Heart right ventricle (tissue), 16 donors: ENCODE results near the gene ZNF654. TPM values are rescaled to one million over a fixed set of nuclear protein-coding genes. Genes with fewer than 3 reads are reported as not detected.
A peak's percentile ranks its signal among the peaks of the same experiment; 100 is the strongest.

Source experiments
- ATAC-seq, 8 donors: fragments of 200-7000 bp; cut with Tn5 transposase; one replicate each; pipeline ENCODE4 v1.9.1; 2020; ENCODE audit warnings: mild to moderate bottlenecking in 8 of 8, moderate library complexity in 8 of 8, moderate number of reproducible peaks in 1 of 8
- DNase-seq, 2 donors: peaks; one replicate each; pipeline ENCODE4 v3.0.0-alpha.2; 2020
- H3K27ac ChIP-seq, 10 donors: fragments of 200-600 bp; sonication (generic) in 2 of 10; one replicate each; pipeline versions ENCODE4 v1.5.0 to v1.8.0; 2020 to 2022; ENCODE audit warnings: mild to moderate bottlenecking in 3 of 10
- H3K27me3 ChIP-seq, 7 donors: fragments of 200-600 bp; one replicate each; pipeline ENCODE4 v1.8.0; 2021 to 2022; ENCODE audit warnings: mild to moderate bottlenecking in 2 of 7
- H3K36me3 ChIP-seq, 9 donors: fragments of 200-600 bp; sonication (generic) in 1 of 9; one replicate each; pipeline versions ENCODE4 v1.5.0 to v1.8.0; 2020 to 2022; ENCODE audit warnings: mild to moderate bottlenecking in 2 of 9
- H3K4me1 ChIP-seq, 9 donors: fragments of 200-600 bp; sonication (generic) in 1 of 9; one replicate each; pipeline versions ENCODE4 v1.5.0 to v1.8.0; 2020 to 2022; ENCODE audit warnings: mild to moderate bottlenecking in 4 of 9
- H3K4me3 ChIP-seq, 10 donors: fragments of 200-600 bp; sonication (generic) in 2 of 10; one replicate each; pipeline versions ENCODE4 v1.5.0 to v1.8.0; 2020 to 2022; ENCODE audit warnings: mild to moderate bottlenecking in 7 of 10, moderate library complexity in 2 of 10
- H3K9me3 ChIP-seq, 11 donors: fragments of 200-600 bp in 10 of 11; sonication (generic) in 2 of 11; one replicate each; pipeline versions ENCODE4 v1.5.0 to v1.8.0; 2013 to 2022; ENCODE audit warnings: mild to moderate bottlenecking in 2 of 11, control low read depth in 1 of 11, moderate library complexity in 1 of 11
- WGBS, 2 donors: extraction: QIAGEN DNeasy Blood & Tissue Kit; methylation state at CpG; one replicate each; pipeline ENCODE4 v1.1.7; 2013; ENCODE audit warnings: inconsistent platforms in 1 of 2; 5-methylcytosine and 5-hydroxymethylcytosine counted together
- intact Hi-C, 10 donors: fragments of 100-400 bp; cut with DNase I; formaldehyde crosslinking; loops; one replicate each; pipeline versions ENCODE4 v1.11.1 to v1.14.2; 2022
- polyA plus RNA-seq, 2 donors: library from polyadenylated mRNA; stranded (reverse); fragments of 200-250 nt; gene quantifications; one replicate each; pipeline ENCODE4 v1.2.3, GENCODE V29; 2013
- total RNA-seq, 10 donors: library from RNA; stranded (reverse); fragmentation: NEBNext Ultra II Directional in 3 of 10; extraction: Animal tissue kit (Norgen Biotek cat#: 25700) in 3 of 10; gene quantifications; one replicate each; pipeline versions ENCODE4 v1.2.1 to v1.2.4, GENCODE V29; 2021 to 2023
- TF ChIP-seq, protein P1 (sequence below), 9 donors: fragments of 200-600 bp; sonication (generic) in 2 of 9; IDR thresholded peaks; one replicate each; pipeline versions ENCODE4 v1.5.0 to v1.8.0; 2021 to 2022; ENCODE audit warnings: antibody characterized with exemption in 9 of 9, mild to moderate bottlenecking in 5 of 9, moderate library complexity in 1 of 9
- donor health status: Arrhythmogenic right ventricular cardiomyopathy.
- donor health status: ischemic (EF 13 %, LVEDD 7.1; RV severe dilation, severe dysfunction).
- donor health status: healthy with polysubstance abuse.
- donor health status: DM: no; HTN: yes; CAD: no.
- donor health status: DM: no; HTN: no; CAD: no.
- donor health status: ischemic (EF 25% LVEDD 6.9; RV normal size, moderate dysfunction).
- donor health status: ischemic (EF 25% LVEDD 5.7; RV mildly dilated, moderate dysfunction).
- donor health status: healthy.
- donor health status: DM: yes; HTN: yes; CAD: no.
- donor health status: Ischemic cardiomyopathy.
- donor health status: ischemic (EF 35%, LVEDD 5.7; RV mildly dilated, moderate dysfunction).
- donor health status: nonischemic (EF 11% LVEDD 7.7; RV severe dilation, severe dysfunction).
- donor health status: DM: yes; HTN: yes; CAD: no.
- donor health status: PGD.
- donor health status: ischemic (EF 29% LVEDD 5.4; RV normal size, mild dysfunction).
- donor health status: nonischemic (EF 23%, LVEDD 6.1; RV moderate dilation, normal function).

Gene ZNF654
- total and polyA plus RNA-seq, 12 donors = 2.5 to 13.9 (median 10.3) TPM

GRCh38 chr3:88142094-88142624, 83.1 kb downstream of the ZNF654 start:
- Histone ChIP-seq H3K27ac (no peak overlapping the region), H3K27me3 (no peaks in the 10 kb centered on the region), H3K36me3 (peaks cover 0 to 72% (median 9%) of the 10 kb centered on the region in 9 donors), H3K4me3 (no peak overlapping the region), H3K9me3 (no peaks in the 10 kb centered on the region), H3K4me1 (no peaks in the 10 kb centered on the region)
- 87 to 92% methylated on average over 3 of the region's 3 CpGs for WGBS, 2 donors
- intact Hi-C loops = loop anchor here in 2 of 10 donors (10.0 kb wide), 2 partner anchors 77 to 87 kb away; partner anchors contain the start of genes CGGBP1 (in 1 of the 2) and ZNF654 (in 1 of the 2)
- DNase-seq (no peak), ATAC-seq (no peak)
- TF ChIP-seq, protein P1, sequence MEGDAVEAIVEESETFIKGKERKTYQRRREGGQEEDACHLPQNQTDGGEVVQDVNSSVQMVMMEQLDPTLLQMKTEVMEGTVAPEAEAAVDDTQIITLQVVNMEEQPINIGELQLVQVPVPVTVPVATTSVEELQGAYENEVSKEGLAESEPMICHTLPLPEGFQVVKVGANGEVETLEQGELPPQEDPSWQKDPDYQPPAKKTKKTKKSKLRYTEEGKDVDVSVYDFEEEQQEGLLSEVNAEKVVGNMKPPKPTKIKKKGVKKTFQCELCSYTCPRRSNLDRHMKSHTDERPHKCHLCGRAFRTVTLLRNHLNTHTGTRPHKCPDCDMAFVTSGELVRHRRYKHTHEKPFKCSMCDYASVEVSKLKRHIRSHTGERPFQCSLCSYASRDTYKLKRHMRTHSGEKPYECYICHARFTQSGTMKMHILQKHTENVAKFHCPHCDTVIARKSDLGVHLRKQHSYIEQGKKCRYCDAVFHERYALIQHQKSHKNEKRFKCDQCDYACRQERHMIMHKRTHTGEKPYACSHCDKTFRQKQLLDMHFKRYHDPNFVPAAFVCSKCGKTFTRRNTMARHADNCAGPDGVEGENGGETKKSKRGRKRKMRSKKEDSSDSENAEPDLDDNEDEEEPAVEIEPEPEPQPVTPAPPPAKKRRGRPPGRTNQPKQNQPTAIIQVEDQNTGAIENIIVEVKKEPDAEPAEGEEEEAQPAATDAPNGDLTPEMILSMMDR (IDR thresholded peaks at IDR 0.05) = no peak

DNA sequence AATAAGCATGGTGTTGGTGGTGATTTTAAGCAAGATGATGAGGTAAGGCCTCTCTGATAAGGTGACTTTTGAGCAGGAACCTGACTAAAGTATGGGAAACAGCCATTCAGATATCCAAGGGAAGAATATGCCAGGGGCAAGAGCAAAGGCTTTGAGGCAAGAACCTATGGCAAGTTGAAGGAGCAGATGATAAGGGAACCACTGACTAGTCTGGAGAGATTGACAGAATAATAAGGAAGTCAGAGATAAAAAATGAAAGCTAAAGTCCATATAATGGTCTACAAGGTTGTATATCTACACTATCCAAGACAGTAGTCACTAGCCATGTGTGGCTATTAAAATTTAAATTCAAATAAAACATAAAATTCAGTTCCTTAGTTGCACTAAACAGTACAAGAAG, 88.2 kb downstream of the ZNF654 start:
- Histone ChIP-seq H3K27ac (no peak overlapping the region), H3K9me3 (no peaks in the 10 kb centered on the region), H3K4me1 (peaks cover 0 to 32% (median 23%) of the 10 kb centered on the region in 9 donors), H3K36me3 (peaks cover 0 to 20% (median 0%) of the 10 kb centered on the region in 9 donors), H3K4me3 (no peak overlapping the region), H3K27me3 (no peaks in the 10 kb centered on the region)
- DNase-seq (no peak), ATAC-seq (no peak)
- intact Hi-C loops = loop anchor here in 2 of 10 donors (10.0 kb wide), 2 partner anchors 82 to 92 kb away; partner anchors contain the start of genes CGGBP1 (in 1 of the 2) and ZNF654 (in 1 of the 2)
- TF ChIP-seq, protein P1 (IDR thresholded peaks at IDR 0.05) = no peak

DNA sequence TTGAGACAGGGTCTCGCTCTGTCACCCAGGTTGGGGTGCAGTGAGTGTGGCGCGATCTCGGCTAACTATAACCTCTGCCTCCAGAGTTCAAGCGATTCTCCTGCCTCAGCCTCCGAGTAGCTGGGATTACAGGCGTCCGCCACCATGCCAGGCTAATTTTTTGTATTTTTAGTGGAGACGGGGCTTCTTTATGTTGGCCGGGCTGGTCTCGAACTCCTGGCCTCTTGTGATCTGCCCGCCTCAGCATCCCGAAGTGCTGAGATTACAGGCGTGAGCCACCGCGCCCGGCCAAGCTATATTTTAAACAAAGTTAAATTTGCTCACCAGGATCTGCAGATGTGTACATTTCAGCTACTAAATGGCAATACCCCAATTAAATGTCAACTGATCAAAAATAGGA, 89.6 kb downstream of the ZNF654 start:
- TF ChIP-seq, protein P1 (IDR thresholded peaks at IDR 0.05) = no peak
- no peak for DNase-seq
- Histone ChIP-seq H3K36me3 (peaks cover 0 to 15% (median 6%) of the 10 kb centered on the region in 9 donors), H3K9me3 (no peaks in the 10 kb centered on the region), H3K27ac (no peak overlapping the region), H3K27me3 (no peaks in the 10 kb centered on the region), H3K4me3 (peak overlapping the region; percentile 64 to 89 (median 82)), H3K4me1 (peaks cover 0 to 44% (median 23%) of the 10 kb centered on the region in 9 donors)
- no peak for ATAC-seq
- intact Hi-C loops = loop anchor here in 3 of 10 donors (2.0 to 10.0 kb wide), 3 partner anchors 84 to 94 kb away; partner anchors contain the start of genes CGGBP1 (in 2 of the 3) and ZNF654 (in 2 of the 3)
- WGBS, 2 donors = 61 to 71% methylated on average over 17 of the region's 17 CpGs

- H3K4me3 ChIP-seq = peak overlapping the region; percentile 64 to 89 (median 82)
- H3K27me3 ChIP-seq = no peaks in the 10 kb centered on the region
- intact Hi-C loops = loop anchor here in 3 of 10 donors (2.0 to 10.0 kb wide), 3 partner anchors 84 to 94 kb away; partner anchors contain the start of genes CGGBP1 (in 2 of the 3) and ZNF654 (in 2 of the 3)
- TF ChIP-seq, protein P1 (IDR thresholded peaks at IDR 0.05) = no peak
- 0 to 1% methylated on average over 16 of the region's 16 CpGs for WGBS, 2 donors
- DNase-seq (no peak), ATAC-seq (peak in 7 of 8 donors; percentile 1 to 37 (median 3))
- peaks cover 0 to 44% (median 24%) of the 10 kb centered on the region in 9 donors for H3K4me1 ChIP-seq
- peaks cover 0 to 15% (median 10%) of the 10 kb centered on the region in 9 donors for H3K36me3 ChIP-seq
- H3K9me3 ChIP-seq = no peaks in the 10 kb centered on the region
- peak overlapping the region in 9 of 10 donors; percentile 83 to 96 (median 93) for H3K27ac ChIP-seq
Measured at GRCh38 chr3:88149101-88149508, 90.0 kb downstream of the ZNF654 start.
